H1 (cell line): ENCODE data around the gene FGF4.

ENCODE experiments used
- POLR2A ChIP-seq, 2 experiments: IDR thresholded peaks; 1 replicate in 1 of 2; 2 replicates in 1 of 2; pipeline ENCODE4 v1.6.1; 2011; ENCODE audit warnings: low read depth in 2 of 2, low read length in 2 of 2, mild to moderate bottlenecking in 2 of 2; ENCODE audit errors: control extremely low read depth in 1 of 2
- TF ChIP-seq, protein P1 (sequence below): IDR thresholded peaks from 2 replicates; pipeline ENCODE4 v1.6.1; 2011; ENCODE audit warnings: low read depth, mild to moderate bottlenecking, low read length; ENCODE audit not compliant: insufficient read depth

DNA sequence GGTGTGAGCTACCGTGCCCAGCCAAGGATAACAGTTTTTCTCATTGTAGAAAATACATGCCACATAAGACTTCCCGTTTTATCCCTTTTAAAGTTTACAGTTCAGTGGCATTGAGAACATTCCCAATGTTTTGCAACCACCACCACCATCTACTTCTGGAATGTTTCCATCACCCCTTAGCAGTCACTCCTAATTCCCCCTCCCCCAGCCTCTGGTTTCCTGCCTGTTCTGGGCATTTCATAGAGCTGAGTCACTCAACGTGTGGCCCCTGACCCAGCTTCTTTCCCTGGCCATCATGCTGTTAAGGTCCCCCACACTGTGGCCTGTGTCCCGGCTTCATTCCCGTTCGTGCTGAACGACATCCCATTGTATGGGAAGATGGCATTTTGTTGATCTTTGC lies 30.7 kb downstream of the FGF4 start:
- TF ChIP-seq POLR2A (IDR thresholded peaks at IDR 0.05; ENCODE audit: control extremely low read depth in 1 of 2, low read depth in 2 of 2, low read length in 2 of 2), result no peak
- TF ChIP-seq, protein P1, sequence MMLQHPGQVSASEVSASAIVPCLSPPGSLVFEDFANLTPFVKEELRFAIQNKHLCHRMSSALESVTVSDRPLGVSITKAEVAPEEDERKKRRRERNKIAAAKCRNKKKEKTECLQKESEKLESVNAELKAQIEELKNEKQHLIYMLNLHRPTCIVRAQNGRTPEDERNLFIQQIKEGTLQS, result no peak
